Adrenal gland (tissue), 5 donors: ENCODE data around the gene ANKRD6.

Source experiments
- CTCF ChIP-seq, 6 experiments: fragments of 450-650 bp in 4 of 6; fragments of 200-600 bp in 2 of 6; sonication (generic) in 1 of 6; IDR thresholded peaks; 1 replicate in 5 of 6; 2 replicates in 1 of 6; pipeline versions ENCODE4 v1.5.1 to v1.8.0; 2016 to 2021; ENCODE audit warnings: antibody characterized with exemption in 6 of 6, mild to moderate bottlenecking in 2 of 6, moderate library complexity in 1 of 6
- POLR2A ChIP-seq, 2 donors: fragments of 450-650 bp; IDR thresholded peaks; one replicate each; pipeline ENCODE4 v1.6.1; 2017; ENCODE audit warnings: antibody characterized with exemption in 2 of 2, mild to moderate bottlenecking in 2 of 2, moderate library complexity in 1 of 2
- donor health status: DM: no; HTN: no; CAD: no.

GRCh38 chr6:89599727-89600126, 166.8 kb downstream of the ANKRD6 start:
- TF ChIP-seq CTCF (IDR thresholded peaks at IDR 0.05), result no peak
- no peak for TF ChIP-seq POLR2A (IDR thresholded peaks at IDR 0.05)
